Stimulated activated CD4-positive, alpha-beta T cell treated with anti-CD3 and anti-CD28 coated beads, Interleukin-4, amount 100 ng/mL, for 1 hour (primary cell): ENCODE data around the gene PDCD11.

Experiments
- DNase-seq: peaks from one replicate; pipeline ENCODE4 v3.0.0-alpha.2; 2020

PDCD11 gene

DNA sequence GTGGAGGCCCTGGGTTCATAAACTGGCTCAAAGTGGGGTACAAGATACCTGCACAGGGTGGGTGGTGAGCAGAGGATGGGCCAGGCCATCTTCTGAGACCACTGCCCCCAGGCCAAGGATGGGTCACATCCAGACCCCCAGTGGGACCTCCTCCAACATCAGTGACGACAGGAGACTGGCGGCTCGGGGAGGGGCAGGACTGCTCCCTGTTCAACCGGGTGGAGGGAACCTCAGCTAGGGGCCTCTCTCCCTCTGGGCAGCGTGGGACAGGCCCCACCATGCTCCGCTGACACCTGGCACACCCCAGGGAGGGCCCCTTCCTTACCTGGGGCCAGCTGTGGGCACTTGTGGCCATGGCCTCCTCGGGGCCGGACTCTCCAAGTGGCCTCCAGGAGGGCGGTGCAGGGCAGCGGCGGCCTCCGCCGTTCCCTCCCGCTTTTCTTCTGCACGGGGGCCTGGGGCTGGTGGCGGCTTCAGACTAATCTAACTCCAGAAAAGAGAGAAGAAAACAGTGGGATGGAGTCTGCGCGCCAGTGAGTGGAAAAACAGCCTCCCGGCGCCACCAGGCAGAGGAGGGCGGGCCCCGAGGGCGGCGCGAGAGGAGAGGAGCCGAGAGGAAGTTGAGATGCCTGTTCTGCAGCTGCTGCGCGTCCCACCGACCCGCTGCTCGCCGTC lies 55.5 kb downstream of the PDCD11 start, which contains the start of gene CALHM2:
TSS of gene CALHM2 (minus strand) at position 540 of the 675 bp plus-strand sequence. CDS start 2,429 bp downstream, outside the sequence.
- DNase-seq: peak; percentile 66

GRCh38 chr10:103452506-103453230 lies 56.2 kb downstream of the PDCD11 start:
- DNase-seq: no peak

DNA sequence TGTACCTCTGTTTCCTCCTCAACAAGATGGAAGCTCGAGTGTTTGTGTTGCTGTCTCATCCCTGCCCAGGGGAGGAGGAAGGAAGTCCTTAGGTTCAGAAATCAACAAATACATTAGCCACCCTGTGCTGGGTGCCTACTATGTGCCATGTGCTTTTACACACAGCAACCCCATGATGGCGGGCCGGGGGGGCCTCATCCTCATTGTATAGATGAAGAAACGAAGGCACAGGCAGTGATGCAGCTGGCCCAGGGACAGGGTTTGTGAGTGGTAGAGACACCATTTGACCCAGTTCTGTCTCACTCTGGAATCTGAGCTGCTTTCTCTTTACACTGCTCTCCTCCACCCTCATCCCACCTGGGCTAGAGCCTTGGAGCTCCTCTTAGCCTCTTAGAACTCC lies 57.6 kb downstream of the PDCD11 start:
- no peak for DNase-seq

DNA sequence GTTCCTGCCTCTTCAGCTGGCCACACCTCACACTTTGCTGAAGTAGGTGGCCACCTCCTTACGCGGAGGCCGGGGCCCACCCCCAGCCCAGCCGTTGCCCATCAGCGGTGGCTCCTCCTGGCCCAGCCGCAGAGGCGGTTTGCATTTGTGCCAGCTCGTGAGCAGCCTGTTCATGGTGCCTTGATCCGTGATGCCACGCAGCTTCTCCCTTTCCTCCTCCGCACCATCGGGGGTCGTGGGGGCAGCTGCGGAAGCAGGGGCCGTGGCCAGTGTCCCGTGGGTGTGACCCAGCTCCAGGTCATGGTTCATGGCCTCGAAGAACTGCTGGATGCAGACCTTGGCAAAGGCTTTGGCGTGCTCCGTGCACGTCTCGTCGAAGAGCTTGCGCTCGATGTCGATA lies 58.8 kb downstream of the PDCD11 start:
- no peak for DNase-seq

DNA sequence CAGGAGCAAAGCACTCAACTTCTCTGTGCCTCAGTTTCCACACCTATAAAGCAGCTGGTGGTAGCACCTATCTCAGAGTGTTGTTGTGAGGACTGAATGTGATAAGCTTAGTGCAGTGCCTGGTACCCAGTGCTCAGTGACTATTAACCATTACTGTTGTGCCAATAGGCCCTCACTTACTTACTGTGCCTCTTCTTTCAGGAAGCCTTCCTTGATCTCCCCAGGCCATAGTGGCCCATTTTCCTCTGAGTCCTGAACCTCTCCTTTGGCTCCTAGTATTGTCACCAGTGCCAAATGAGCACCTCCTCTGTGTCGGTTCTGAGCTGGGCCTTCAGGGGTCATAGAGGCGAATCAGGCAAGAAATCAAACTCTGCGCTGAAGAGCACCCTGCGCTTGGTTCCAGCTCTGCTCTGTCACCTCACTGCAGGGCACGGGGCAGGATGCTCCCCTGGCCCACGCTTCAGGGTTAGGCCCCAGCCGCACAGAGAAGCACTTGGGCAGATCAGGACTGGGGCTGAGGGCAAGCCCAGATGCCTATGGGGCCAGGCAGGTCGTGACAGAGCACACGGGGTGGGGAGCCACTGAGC lies 59.7 kb downstream of the PDCD11 start:
- no peak for DNase-seq

GRCh38 chr10:103457176-103457712 lies 60.8 kb downstream of the PDCD11 start:
- no peak for DNase-seq

DNA sequence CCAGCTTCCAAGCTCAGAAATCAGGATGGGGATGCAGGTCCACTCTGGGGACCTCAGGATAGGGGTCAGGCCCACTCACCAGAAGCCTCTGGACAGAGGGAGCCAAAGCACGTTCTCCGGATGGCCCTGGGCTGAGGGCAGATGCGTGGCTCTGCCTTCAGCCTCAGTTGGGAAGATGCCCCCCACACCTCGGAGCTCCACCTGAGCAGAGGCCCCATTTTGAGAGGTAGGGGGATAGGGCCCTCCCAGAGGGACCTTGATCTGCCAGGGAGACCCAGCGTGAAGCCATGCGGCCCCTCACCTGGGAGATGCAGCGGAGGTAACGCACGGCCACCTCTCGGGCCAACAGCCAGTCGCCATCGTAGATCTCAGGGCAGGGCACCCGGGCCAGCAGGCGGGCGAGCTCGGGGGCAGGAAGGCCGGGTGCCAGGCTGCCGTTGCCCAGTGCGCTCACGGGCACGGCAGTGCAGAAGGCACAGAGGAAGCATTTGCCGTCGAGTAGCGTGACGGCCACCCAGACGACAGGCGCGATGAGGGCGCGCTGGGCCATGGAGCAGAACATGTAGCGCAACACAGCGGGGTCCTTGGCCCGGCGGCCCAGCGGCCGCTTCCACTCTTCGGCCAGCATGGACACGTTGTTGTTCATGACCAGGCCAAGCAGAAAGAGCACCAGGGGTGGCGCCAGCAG lies 61.6 kb downstream of the PDCD11 start:
- DNase-seq: no peak

DNA sequence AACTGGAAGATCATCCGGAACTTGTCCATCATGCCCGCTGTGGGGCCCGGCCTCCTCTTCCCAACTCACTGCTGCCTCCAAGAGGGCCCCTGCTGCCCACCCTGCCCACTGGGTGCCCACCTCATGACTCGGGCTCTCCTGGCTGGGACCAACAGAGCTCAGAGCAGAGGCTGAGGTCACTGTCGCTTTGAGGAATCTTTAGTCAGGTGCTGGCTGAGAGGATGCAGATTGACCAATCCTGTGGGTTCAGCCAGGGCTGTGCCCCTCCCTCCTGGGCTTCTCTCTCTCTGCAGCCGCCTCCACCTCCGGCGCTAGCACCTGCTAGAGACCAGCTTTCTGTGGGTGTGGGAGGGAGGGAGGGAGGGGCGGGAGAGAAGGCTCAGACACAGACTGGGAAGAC lies 62.3 kb downstream of the PDCD11 start, which contains the start of gene CALHM1:
TSS of gene CALHM1 (minus strand) at position 181 of the 400 bp plus-strand sequence. CDS start at position 32, 149 bp downstream.
- DNase-seq: no peak

- DNase-seq: no peak
These were observed 63.2 kb downstream of the PDCD11 start for GRCh38 chr10:103459615-103460014.

DNA sequence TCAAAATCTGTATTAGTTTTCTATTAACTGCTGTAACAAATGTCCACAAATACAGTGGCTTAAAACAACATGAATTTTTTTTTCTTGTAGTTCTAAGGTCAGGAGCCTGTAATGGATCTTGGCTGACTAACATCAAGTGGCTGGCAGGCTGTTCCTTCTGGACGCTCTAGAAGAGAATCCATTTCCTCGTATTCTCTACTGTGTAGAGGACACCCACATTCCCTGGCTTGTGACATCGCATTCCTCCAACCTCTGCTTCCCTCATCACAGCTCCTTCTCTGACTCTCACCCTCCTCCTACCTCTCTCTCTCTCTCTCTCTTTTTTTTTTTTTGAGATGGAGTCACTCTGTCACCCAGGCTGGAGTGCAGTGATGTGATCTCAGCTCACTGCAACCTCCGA lies 67.1 kb downstream of the PDCD11 start:
- DNase-seq: no peak

DNA sequence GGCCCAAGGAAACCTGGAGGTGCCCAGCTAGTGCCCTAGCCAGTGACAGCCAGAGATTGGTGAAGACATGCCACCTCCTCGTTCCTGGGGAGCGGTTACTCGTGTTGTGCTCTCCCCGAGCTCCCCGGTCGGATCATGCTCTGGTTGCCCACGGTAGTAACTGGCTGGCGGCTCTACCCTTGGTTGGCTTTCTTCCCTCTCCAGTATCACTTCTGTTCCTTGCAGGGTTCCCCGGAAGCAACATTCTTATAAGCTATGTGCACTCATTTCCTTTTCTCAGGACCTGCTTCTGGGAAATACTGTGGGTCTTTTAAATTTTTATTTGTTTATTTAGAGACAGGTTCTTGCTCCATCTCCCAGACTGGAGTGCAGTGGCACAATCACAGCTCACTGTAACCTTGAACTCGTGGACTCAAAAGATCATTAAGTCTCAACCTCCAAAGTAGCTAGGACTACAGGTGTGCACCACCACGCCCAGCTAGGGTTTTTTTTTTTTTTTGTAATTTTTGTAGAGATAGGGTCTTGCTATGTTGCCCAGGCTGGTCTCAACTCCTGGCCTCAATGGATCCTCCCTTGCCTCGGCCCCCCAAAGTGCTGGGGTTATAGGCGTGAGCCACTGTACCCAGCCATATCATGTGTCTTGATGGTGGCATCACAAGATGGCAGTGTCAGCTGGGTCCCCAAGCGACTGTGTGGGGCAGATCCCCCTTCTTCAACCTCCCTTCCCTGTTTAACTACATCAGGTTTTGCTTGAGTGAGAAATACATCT lies 69.2 kb downstream of the PDCD11 start:
- no peak for DNase-seq

DNA sequence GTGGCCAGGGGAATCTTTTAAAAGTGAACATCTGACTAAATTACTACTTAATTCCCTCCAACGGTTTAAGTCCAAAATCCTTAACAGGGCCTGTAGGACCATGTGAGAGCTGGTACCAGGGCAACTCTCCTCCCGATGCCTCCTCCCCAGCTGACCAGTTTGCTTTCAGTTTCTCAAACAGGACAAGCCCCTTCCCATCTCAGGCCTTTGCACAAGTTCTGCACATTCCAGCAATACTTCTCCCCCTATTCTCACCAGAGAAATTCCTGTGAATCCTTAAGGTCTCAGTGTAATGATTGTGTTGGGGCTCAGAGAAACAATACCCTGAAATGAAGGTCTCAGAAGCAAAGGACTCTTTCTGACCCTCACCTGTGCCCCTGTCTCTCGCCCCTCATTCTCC lies 70.3 kb downstream of the PDCD11 start:
- no peak for DNase-seq

DNA sequence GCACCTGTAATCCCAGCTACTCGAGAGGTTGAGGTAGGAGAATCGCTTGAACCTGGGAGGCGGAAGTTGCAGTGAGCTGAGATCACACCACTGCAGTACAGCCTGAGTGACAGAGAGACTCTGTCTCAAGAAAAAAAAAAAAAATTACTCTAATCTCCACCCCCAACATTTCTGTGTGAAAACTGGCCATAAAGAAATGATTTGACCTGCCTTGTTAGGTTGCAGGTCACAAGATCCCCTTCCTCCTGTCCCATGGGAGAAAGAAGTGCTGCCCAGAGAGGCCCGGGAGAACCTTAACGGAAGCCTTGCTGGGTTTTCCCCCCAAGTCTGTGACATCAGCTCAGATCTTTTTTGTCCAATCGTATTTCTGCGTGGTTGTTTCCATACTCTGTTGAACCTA lies 71.0 kb downstream of the PDCD11 start:
- no peak for DNase-seq

DNA sequence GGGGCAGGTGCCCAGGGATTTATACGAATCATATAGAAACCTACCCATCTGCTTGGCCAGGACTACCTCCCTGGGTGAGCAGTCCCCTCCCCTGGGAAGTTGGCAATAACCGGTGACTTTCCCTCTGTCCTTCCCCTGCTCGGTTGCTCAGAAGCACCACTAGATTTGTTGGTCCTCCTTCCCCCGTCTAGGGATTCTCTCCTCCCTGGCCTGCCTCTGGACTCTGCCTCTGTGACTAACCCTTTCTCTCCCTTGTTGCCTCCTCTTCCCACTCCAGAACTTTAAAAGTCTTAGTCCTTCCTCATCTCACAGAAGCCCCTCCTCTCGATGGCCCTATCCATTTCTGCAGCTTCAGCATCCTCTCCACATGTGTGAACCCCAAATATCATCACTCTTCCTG lies 72.8 kb downstream of the PDCD11 start:
- no peak for DNase-seq

DNA sequence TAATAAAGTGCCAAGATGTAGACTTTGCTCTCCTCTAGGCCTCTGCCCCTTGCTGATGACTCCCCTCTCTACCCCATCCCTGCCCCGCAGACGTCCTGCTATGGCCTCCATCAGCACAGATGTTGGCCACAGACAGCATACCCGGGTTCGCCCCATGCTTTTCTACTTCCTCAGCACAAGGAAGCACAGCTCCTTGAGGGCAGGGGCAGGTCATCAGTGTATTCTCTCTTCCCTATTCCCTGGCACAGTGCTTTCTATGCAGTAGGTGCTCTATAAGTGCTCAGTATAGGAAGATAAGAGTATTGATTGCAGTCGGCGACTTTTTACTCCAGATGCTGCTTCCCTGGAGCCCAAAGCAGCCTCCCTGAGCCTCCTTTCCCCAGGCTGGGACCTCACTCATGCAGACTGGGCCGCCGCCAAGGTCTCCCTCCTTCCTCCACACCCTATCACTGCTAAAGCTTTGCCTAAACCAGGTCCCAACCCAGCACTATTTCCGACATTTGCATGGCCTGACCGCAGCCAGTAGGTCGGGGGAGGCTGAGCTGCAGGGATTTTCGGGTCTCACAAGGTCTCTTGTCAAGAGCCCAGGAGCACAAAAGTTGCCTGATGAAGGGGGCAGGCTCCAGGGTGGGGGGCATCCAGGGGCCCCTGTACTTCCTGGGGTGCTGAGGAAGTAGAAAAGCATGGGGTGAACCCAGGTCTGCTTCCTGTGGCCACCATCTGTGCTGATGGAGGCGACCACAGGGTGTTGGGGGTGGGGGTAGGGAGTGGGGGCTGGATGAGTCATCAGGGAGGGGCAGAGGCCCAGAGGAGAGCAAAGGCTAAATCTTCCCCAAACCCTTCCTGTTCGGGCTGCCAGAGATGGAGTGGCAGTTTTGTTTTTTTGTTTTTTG lies 74.6 kb downstream of the PDCD11 start:
- DNase-seq: peak; percentile 43

DNA sequence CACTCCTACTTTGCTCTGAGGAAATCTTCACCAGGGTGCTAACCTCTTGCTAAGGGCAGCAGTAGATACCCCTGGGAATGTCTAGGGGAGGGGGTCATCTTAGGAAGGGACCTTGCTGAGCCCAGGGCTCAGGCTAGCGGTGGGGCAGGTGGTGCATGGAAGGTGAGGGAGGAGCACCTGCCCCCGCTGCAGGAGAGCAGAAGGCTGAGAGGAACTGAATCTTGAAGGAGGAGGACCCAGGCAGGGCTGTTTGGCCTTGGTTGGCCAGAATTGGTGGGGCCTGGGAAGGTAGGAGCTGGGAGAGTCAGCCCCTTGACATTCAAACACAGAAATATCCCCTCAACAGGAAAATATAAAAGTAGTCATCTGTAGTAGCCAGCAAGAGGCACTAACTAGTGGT lies 75.6 kb downstream of the PDCD11 start:
- DNase-seq: no peak

- no peak for DNase-seq
These were observed 76.8 kb downstream of the PDCD11 start for GRCh38 chr10:103473261-103473671.

DNA sequence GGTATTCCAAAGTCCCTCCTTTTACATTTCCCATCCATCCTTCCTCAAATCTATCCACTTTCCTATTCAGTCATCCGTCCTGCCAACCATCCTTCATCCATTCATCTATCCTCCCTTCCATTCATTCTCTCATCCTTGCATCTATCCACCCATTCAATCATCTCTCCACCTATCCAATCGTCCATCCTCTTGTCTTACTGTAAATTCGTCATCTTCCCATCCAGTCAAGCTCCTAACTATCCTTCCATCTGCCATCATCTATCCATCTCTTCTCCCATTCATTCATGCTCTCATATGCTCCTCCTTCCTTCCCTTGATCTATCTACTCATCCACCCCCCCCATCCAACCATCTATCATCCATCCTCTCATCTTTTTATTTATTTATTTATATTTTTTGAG lies 77.7 kb downstream of the PDCD11 start:
- DNase-seq: no peak

GRCh38 chr10:103475437-103475836 lies 79.0 kb downstream of the PDCD11 start:
- DNase-seq: no peak

DNA sequence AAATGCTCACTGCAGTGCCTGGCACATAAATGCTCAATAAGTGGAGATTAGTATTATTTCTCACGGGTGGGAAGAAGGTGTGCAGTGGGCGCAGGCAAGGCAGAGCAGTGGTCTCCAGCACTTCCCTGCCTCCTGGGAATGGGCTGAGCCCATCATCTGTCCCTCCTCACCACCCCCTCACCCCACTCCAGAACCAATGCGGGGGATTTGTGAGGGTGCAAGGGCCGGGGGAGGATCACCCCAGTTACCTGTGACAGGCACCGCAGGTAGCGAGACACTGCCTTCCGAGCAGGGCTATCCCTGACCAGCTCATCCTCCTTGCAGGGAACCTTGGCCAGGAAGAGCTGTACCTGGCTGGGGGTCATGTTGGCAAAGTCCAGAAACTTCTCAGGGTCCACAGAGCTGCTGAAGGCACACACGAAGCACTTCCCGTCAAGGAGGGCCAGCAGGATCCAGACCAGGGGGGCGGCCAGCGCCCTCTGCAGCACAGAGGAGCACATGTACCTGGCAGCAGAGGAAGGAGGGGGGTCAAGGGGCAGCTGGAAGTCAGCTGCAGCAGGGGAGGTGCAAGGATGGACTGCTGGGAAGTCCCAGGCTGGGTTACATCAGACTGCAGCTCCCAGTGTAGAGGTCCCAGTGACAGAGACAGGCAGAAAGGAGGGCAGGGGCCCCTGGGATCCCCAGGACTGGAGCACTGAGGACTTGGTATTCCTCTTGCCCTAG lies 79.8 kb downstream of the PDCD11 start:
- no peak for DNase-seq

GRCh38 chr10:103478671-103479070 lies 82.2 kb downstream of the PDCD11 start:
- no peak for DNase-seq
